CD14-positive monocyte (primary cell): ENCODE data around the gene LTBP2. TPM values are rescaled to one million over a fixed set of nuclear protein-coding genes. Genes with fewer than 3 reads are reported as not detected.

Source experiments
- DNase-seq, 3 donors: peaks; one replicate each; pipeline ENCODE4 v3.0.0-alpha.2; 2011 to 2022
- H2AFZ ChIP-seq: 2 replicates; pipeline ENCODE4 v1.6.0; 2012; ENCODE audit warnings: mild to moderate bottlenecking, low read depth, low read length, inconsistent platforms; ENCODE audit not compliant: insufficient read depth, poor library complexity, severe bottlenecking
- H3K27ac ChIP-seq, 2 donors: 1 replicate in 1 of 2; 2 replicates in 1 of 2; pipeline ENCODE4 v1.5.1; 2012 to 2013; ENCODE audit warnings: low read length in 2 of 2, control low read depth in 1 of 2, inconsistent platforms in 1 of 2, low read depth in 1 of 2, mild to moderate bottlenecking in 1 of 2
- H3K27me3 ChIP-seq, 2 donors: one replicate each; pipeline versions ENCODE4 v1.6.0 to v1.6.1; 2011 to 2013; ENCODE audit warnings: low read length in 2 of 2; ENCODE audit not compliant: control insufficient read depth in 2 of 2, insufficient read depth in 2 of 2
- H3K36me3 ChIP-seq, 2 donors: replicated peaks in 1 of 2; 1 replicate in 1 of 2; 2 replicates in 1 of 2; pipeline versions ENCODE4 v1.5.1 to v1.6.1; 2012 to 2013; ENCODE audit warnings: low read length in 2 of 2, control low read depth in 1 of 2, inconsistent platforms in 1 of 2, mild to moderate bottlenecking in 1 of 2; ENCODE audit not compliant: insufficient read depth in 2 of 2, control insufficient read depth in 1 of 2
- H3K4me1 ChIP-seq, 2 donors: 1 replicate in 1 of 2; 2 replicates in 1 of 2; pipeline versions ENCODE4 v1.5.1 to v1.6.1; 2012 to 2013; ENCODE audit warnings: low read length in 2 of 2, control low read depth in 1 of 2, inconsistent platforms in 1 of 2, mild to moderate bottlenecking in 1 of 2, moderate library complexity in 1 of 2; ENCODE audit not compliant: insufficient read depth in 2 of 2, control insufficient read depth in 1 of 2
- H3K4me2 ChIP-seq: replicated peaks from 2 replicates; pipeline ENCODE3; 2012; ENCODE audit warnings: low read length, moderate library complexity, mild to moderate bottlenecking; ENCODE audit not compliant: poor library complexity, severe bottlenecking; ENCODE audit errors: extremely low read depth
- H3K4me3 ChIP-seq, 3 experiments: fragments of 200-600 bp in 1 of 3; sonication (generic) in 1 of 3; replicated peaks in 1 of 3; 1 replicate in 2 of 3; 2 replicates in 1 of 3; pipeline ENCODE4 v1.5.1; 2011 to 2013; ENCODE audit warnings: low read length in 3 of 3, mild to moderate bottlenecking in 3 of 3, control low read depth in 2 of 3, low read depth in 2 of 3, inconsistent platforms in 1 of 3, moderate library complexity in 1 of 3
- H3K79me2 ChIP-seq: 2 replicates; pipeline ENCODE4 v1.6.0; 2012; ENCODE audit warnings: mild to moderate bottlenecking, control low read depth, inconsistent platforms, low read length, moderate library complexity; ENCODE audit not compliant: insufficient read depth
- H3K9ac ChIP-seq: 2 replicates; pipeline ENCODE4 v1.6.0; 2017; ENCODE audit warnings: low read length, mild to moderate bottlenecking; ENCODE audit not compliant: insufficient read depth, poor library complexity, severe bottlenecking
- H3K9me3 ChIP-seq, 2 donors: replicated peaks in 1 of 2; 1 replicate in 1 of 2; 2 replicates in 1 of 2; pipeline versions ENCODE4 v1.5.1 to v1.6.1; 2012 to 2013; ENCODE audit warnings: low read length in 2 of 2, control low read depth in 1 of 2; ENCODE audit not compliant: control insufficient read depth in 1 of 2, insufficient read depth in 1 of 2
- H4K20me1 ChIP-seq: 2 replicates; pipeline ENCODE4 v1.6.0; 2012; ENCODE audit warnings: mild to moderate bottlenecking, low read length, control low read depth, moderate library complexity; ENCODE audit not compliant: insufficient read depth
- H3K27ac Mint-ChIP-seq, 7 donors: one replicate each; pipeline ENCODE4 v1.8.0; 2020; ENCODE audit warnings: mild to moderate bottlenecking in 7 of 7, mixed read lengths in 7 of 7, moderate library complexity in 6 of 7, inconsistent platforms in 2 of 7
- H3K27me3 Mint-ChIP-seq, 3 donors: one replicate each; pipeline ENCODE4 v1.8.0; 2021 to 2022; ENCODE audit warnings: low read depth in 3 of 3, mild to moderate bottlenecking in 3 of 3, mixed read lengths in 3 of 3, moderate library complexity in 3 of 3, inconsistent platforms in 1 of 3
- H3K36me3 Mint-ChIP-seq, 2 donors: one replicate each; pipeline ENCODE4 v1.8.0; 2020; ENCODE audit warnings: mixed read lengths in 2 of 2, inconsistent platforms in 1 of 2, mild to moderate bottlenecking in 1 of 2
- H3K4me1 Mint-ChIP-seq: one replicate; pipeline ENCODE4 v1.8.0; 2020; ENCODE audit warnings: mild to moderate bottlenecking, mixed read lengths
- H3K4me3 Mint-ChIP-seq, 2 donors: one replicate each; pipeline ENCODE4 v1.8.0; 2020; ENCODE audit warnings: mild to moderate bottlenecking in 2 of 2, mixed read lengths in 2 of 2, moderate library complexity in 1 of 2
- H3K9me3 Mint-ChIP-seq, 7 donors: one replicate each; pipeline ENCODE4 v1.8.0; 2020 to 2022; ENCODE audit warnings: mixed read lengths in 7 of 7, mild to moderate bottlenecking in 6 of 7, moderate library complexity in 6 of 7, inconsistent platforms in 2 of 7
- WGBS: methylation state at CpG from one replicate; pipeline ENCODE4 v1.1.5; 2013; ENCODE audit warnings: missing lambda C conversion rate; ENCODE audit not compliant: insufficient coverage; 5-methylcytosine and 5-hydroxymethylcytosine counted together
- intact Hi-C, 2 donors: fragments of 100-400 bp; cut with micrococcal nuclease; formaldehyde crosslinking; loops; one replicate each; pipeline versions ENCODE4 v1.15.0 to v1.15.1; 2023
- polyA plus RNA-seq, 3 donors: library from polyadenylated mRNA; depleted of rRNA in 1 of 3; unstranded in 2 of 3; stranded (reverse) in 1 of 3; fragments of 300-500 nt in 2 of 3; fragments of >200 nt in 1 of 3; fragmentation: Illumina TruSeq in 2 of 3; gene quantifications; 1 replicate in 2 of 3; 2 replicates in 1 of 3; pipeline ENCODE4 v1.2.3, GENCODE V29; 2012 to 2021
- TF ChIP-seq, protein P1 (sequence below): fragments of 200-600 bp; IDR thresholded peaks from one replicate; pipeline ENCODE4 v1.8.0; 2022; ENCODE audit warnings: antibody characterized with exemption, mild to moderate bottlenecking

The LTBP2 gene
- polyA plus RNA-seq, 3 donors, result 0.04 to 0.24 (median 0.11) TPM

DNA sequence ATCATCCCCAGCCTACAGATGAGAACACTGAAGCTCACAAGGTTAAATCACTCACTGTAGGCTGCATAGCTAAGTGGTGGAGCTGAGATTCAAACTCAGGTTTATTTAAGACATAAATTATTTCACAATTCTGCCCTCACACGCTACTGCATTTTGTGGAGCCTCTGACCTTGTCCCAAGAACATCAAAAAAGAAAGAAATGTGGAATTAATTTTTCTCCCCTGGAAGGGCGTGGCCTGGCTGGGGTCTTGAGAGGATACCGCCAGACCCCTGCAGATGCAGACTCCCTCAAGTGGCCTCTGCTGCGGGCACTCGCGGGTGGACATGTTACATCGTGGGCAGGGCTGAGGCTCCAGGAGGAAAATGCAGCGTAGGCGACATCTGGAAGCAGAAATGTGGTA lies 40.6 kb downstream of the LTBP2 start:
- H4K20me1 ChIP-seq, result no peaks in the 10 kb centered on the region
- 11% methylated on average over 5 of the region's 9 CpGs for WGBS
- H3K9me3 ChIP-seq, result no peaks in the 10 kb centered on the region
- H3K4me2 ChIP-seq, result peak overlapping the region; percentile 72
- H3K4me1 ChIP-seq, result peaks cover 29 to 46% of the 10 kb centered on the region in 2 donors
- no peaks in the 10 kb centered on the region for H3K36me3 Mint-ChIP-seq
- peak overlapping the region in 2 of 3 experiments; percentile 11 to 66 for H3K4me3 ChIP-seq
- no peaks in the 10 kb centered on the region for H3K36me3 ChIP-seq
- peaks cover 0 to 5% of the 10 kb centered on the region in 2 donors for H3K27me3 ChIP-seq
- DNase-seq, result peak; percentile 5 to 22 (median 12)
- H3K9me3 Mint-ChIP-seq, result no peaks in the 10 kb centered on the region
- TF ChIP-seq, protein P1, sequence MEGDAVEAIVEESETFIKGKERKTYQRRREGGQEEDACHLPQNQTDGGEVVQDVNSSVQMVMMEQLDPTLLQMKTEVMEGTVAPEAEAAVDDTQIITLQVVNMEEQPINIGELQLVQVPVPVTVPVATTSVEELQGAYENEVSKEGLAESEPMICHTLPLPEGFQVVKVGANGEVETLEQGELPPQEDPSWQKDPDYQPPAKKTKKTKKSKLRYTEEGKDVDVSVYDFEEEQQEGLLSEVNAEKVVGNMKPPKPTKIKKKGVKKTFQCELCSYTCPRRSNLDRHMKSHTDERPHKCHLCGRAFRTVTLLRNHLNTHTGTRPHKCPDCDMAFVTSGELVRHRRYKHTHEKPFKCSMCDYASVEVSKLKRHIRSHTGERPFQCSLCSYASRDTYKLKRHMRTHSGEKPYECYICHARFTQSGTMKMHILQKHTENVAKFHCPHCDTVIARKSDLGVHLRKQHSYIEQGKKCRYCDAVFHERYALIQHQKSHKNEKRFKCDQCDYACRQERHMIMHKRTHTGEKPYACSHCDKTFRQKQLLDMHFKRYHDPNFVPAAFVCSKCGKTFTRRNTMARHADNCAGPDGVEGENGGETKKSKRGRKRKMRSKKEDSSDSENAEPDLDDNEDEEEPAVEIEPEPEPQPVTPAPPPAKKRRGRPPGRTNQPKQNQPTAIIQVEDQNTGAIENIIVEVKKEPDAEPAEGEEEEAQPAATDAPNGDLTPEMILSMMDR, result no peak
- H3K27me3 Mint-ChIP-seq, result peaks cover 2 to 11% (median 5%) of the 10 kb centered on the region in 3 donors
- H3K4me1 Mint-ChIP-seq, result peaks cover 35% of the 10 kb centered on the region
- peak overlapping the region; percentile 40 to 85 for H3K4me3 Mint-ChIP-seq
- peak overlapping the region; percentile 50 for H3K9ac ChIP-seq
- peak overlapping the region; percentile 40 to 83 for H3K27ac ChIP-seq
- intact Hi-C loops, result no loop called here
- no peaks in the 10 kb centered on the region for H3K79me2 ChIP-seq
- H2AFZ ChIP-seq, result peak overlapping the region; percentile 54
- H3K27ac Mint-ChIP-seq, result peak overlapping the region; percentile 83 to 96 (median 91)

DNA sequence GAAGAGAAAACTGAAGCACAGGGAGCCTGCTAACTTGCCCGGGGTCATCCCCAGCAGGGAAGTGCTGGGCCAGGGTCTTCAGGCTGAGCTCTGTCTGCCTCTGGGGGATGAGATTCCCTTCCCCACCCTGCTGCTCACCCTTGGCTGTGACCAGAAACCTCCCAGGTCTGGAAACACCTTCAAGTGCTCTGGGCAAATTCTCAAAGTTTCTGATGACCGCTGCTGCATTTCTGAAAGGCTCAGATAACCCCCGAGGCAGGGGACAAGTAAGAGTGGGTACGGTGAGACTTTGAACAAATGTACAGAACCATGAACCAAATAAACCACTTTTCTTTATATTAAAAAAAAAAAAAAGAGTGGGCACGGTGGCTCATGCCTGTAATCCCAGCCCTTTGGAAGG lies 41.3 kb downstream of the LTBP2 start:
- Mint-ChIP-seq H3K27me3 (peaks cover 2 to 9% (median 5%) of the 10 kb centered on the region in 3 donors), H3K9me3 (no peaks in the 10 kb centered on the region), H3K4me3 (no peak overlapping the region), H3K27ac (no peak overlapping the region), H3K4me1 (peaks cover 35% of the 10 kb centered on the region), H3K36me3 (no peaks in the 10 kb centered on the region)
- Histone ChIP-seq H4K20me1 (no peaks in the 10 kb centered on the region), H3K36me3 (no peaks in the 10 kb centered on the region), H3K4me3 (no peak overlapping the region), H3K27me3 (peaks cover 0 to 5% of the 10 kb centered on the region in 2 donors), H3K4me2 (no peak overlapping the region), H3K79me2 (no peaks in the 10 kb centered on the region), H3K4me1 (peaks cover 29 to 46% of the 10 kb centered on the region in 2 donors), H3K27ac (no peak overlapping the region), H3K9ac (no peak overlapping the region), H3K9me3 (no peaks in the 10 kb centered on the region), H2AFZ (no peak overlapping the region)
- DNase-seq, result no peak
- TF ChIP-seq, protein P1, result no peak
- WGBS, result no CpG with 5 or more reads among the region's 5 CpGs
- intact Hi-C loops, result no loop called here
